Activated CD4-positive, alpha-beta T cell treated with anti-CD3 and anti-CD28 coated beads for 4 hours (primary cell): ENCODE data around the gene SRSF10.
A peak's percentile ranks its signal among the peaks of the same experiment; 100 is the strongest.
"Not testable (repeated sequence)": the region's sequence is repeated elsewhere in the genome, so short reads cannot be mapped to it uniquely, and the experiment has no call there.

Source experiments
- DNase-seq, 2 donors: peaks; one replicate each; pipeline ENCODE4 v3.0.0-alpha.2; 2020

Gene SRSF10

GRCh38 chr1:23996700-23997229, 16.6 kb upstream of the SRSF10 start:
- DNase-seq: no peak

GRCh38 chr1:23995431-23995837, 15.3 kb upstream of the SRSF10 start:
- DNase-seq: no peak

- DNase-seq: not testable (repeated sequence)
These were observed 11.9 kb upstream of the SRSF10 start for GRCh38 chr1:23992011-23992410.

GRCh38 chr1:23989263-23989662, 9.1 kb upstream of the SRSF10 start:
- no peak for DNase-seq

DNA sequence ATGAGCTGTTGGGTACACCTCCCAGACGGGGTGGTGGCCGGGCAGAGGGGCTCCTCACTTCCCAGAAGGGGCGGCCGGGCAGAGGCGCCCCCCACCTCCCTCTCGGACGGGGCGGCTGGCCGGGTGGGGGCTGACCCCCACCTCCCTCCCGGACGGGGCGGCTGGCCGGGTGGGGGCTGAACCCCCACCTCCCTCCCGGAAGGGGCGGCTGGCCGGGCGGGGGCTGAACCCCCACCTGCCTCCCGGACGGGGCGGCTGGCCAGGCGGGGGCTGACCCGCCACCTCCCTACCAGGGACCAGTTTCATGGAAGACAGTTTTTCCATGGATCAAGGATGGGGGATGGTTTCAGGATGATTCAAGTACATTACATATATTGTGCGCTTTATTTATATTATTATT, 6.9 kb upstream of the SRSF10 start:
- not testable (repeated sequence) for DNase-seq

DNA sequence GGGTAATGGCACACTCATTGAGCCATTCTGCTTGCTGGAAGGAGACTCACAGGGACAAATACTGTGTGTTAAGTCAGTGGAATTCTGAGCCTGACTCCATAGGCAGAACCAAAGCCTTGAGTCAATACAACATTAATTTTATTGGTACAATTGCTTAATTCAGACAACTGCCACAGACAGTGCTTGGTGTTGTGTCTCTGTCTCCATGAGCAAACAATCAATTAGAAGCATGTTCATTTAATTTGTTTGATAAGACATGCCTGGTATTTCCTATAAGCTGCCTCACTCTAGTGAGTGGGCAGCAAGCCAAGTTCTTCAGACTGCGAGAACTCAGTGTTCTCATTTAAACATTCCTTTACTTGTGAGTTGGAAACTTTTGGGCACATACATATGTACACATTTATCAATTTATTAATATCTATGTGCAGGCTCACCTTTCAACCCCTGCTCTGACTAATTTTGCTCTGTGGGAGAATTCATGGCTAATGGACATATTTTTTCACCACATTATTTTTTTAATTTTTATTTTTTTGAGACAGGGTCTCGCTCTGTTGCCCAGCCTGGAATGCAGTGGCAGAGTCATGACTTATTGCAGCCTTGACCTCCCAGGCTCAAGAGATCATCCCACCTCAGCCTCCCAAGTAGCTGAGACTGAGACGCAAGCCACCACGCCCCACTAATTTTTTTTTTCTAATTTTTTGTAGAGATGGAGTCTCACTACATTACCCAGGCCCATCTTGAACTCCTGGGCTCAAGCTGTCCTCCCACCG, 4.5 kb upstream of the SRSF10 start:
- no peak for DNase-seq

DNA sequence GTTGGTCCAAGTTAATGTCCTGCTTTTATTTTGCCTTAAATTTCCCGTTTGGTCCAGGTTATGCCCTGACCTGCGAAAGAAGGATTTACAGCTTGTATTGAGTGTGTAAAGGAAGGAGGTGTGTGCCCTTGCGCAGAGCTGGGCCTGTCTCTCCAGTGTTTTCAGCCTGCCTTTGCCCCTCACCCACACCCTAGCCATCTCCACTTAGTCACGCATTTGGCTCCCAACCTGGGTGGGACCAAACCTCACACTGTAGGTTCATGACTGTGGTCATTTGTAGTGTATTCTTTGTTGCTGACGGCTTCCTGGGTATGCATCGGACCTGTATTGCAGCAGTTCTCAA, 572 bp upstream of the SRSF10 start:
- peak; percentile 16 to 65 for DNase-seq

DNA sequence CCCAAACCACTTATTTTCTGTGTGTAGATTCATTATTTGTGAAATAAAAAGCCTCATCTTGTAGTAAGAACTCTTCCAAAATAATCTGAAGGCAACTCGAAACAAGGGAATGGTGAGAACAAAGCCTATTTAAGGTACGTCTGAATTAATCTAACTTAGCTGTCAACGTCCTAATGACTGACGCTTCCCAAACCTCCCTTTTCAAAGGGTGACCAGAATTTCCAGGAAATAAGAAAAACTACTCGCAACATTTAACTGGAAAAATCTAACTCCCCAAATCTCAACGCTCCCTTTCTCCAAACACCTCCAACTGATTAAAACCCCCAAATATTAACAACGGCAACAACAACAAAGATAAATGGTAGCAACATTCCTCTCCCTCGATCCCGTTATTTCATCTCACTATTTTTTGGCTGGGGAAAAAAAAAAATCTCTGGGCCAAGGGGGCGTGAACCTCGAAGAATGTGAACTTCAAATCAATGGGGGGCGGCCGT, 693 bp downstream of the SRSF10 start:
- DNase-seq: no peak

GRCh38 chr1:23978805-23979204, 1.3 kb downstream of the SRSF10 start:
- no peak for DNase-seq

GRCh38 chr1:23977854-23978191, 2.3 kb downstream of the SRSF10 start:
- DNase-seq: no peak

DNA sequence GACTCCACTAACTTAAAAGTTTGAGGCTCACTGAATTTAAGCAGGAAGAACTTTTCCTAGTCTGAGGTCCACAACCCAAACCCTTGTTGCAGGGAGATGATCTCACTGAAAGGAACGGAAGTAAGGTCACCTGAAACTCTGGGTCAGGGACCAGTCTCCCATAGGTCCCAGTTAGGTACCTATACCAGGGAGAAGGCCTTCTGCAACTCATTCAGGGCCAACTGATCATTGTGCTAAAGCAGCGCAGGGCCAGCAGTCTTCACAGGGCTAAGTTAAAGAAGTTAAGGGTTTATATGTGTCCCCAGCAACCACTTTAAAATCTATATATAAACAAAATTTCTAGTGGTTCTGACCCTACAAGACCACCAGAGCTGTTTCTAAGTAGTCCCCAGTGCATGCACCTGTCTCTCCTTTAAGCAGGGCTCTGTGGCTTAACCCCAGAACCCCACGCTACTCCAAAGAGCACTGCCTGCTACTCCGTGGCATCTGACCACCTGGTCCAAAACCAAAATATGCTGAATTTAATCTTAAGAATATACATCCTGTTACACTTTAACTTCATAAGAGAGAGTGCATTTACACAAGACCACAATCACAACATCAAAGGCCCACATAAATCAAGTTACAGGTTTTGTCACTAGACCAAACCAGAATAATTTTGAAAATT, 2.8 kb downstream of the SRSF10 start:
- DNase-seq: no peak

GRCh38 chr1:23967871-23968270, 12.3 kb downstream of the SRSF10 start:
- DNase-seq: no peak

DNA sequence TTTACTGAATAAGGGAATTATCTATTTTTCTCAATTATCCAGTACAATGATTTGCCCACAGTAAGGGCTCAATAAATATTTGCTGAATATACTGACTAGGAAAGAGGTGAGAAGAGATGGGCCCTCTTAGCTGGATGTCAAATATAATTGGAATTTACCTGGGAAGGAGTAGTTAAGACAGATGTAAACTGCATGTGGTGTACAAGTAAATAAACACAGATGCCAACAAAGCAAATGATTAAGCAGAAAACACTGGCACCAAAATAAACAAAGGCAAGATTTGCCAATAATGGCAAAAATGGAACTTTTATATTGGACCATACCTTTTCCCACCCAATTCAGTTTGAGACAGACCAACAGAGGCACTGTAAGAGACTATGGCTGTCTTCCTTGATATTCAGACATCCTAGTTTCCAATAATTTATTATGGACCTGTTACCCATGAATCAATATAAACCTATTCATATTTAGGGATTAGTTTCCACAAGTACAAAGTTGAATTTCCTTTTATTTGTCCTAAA, 13.1 kb downstream of the SRSF10 start:
- DNase-seq: no peak

GRCh38 chr1:23964790-23965740, 15.1 kb downstream of the SRSF10 start:
- DNase-seq: no peak

GRCh38 chr1:23964235-23964668, 15.9 kb downstream of the SRSF10 start:
- no peak for DNase-seq

- no peak for DNase-seq
These were observed 16.4 kb downstream of the SRSF10 start for GRCh38 chr1:23963617-23964234.

- no peak for DNase-seq
These were observed 19.7 kb downstream of the SRSF10 start for GRCh38 chr1:23960291-23961020.

DNA sequence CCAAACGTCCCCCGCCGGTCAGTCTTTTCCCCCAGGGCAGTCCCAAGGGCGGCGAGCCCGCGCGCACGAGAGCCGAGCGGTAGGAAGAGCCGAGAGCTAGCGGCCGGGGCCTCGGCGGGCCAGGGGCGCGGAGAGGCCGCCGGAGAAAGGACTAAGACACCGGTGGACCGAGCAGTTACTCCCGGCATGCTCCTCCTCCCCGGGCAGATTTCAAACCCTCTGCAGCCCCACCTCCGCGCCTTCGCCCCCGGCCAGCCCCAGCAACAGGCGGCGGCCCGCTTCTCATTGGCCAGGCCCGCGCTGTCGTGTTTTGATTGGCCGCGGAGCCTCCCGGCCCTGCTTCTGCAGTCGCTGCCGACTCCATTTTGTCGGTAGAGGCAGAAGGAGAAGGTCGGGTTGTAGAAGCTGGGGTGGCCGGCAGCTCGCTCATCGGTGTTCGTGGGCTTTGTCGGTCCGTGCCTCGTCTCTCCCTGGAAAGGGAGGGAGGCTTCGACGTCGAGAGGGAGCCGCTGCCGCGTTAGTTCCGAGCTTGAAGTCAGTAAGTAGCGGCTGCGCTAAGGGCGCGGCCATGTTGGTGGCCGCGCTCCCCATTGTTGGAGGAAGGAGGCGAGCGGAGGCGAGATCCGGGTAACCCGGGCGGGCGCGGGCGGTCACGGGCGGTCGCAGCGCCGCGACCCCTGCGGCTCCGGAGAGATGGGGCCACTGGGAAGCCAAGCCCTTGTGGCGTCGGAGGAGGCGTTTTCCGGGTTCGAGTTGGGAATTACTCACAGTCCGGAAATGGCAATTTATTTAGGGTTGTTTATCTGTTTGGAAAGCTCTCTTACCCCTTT, 20.5 kb downstream of the SRSF10 start, which contains the start of gene PNRC2:
Gene PNRC2, plus strand, starts transcription at position 368 of the 830 bp plus-strand sequence. CDS start 1,630 bp downstream, outside the sequence.
- DNase-seq: peak; percentile 93 to 94

DNA sequence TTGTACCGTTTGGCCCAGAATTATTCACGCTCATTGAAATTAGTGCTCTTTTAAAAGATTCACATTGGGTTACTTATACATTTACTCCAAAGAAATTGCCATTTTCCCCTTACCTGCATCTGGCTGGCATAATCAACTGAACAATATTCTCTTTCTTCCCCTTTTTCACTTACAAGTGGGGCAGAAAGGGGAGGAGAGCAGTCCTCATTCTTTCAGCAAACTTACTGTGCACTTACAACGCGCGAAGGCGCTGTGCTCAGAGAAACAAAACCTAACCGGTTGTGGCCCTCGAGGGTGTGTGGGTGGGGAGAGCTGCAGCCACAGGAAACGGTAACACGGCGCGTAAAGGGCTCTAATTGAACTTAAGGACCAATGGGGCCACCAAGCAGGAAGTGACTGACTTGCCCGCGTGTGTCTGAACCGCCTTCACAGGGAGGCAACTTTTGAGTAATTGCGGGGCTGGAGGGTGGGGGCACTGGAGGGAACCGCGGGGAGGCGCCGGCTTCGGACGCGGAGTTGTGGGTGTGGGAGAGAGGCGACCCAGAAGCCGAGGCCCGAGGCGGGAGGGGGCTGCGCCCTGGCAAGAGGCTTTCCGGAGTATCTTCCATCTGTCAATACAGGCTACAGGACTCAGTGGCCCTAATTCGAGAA, 21.2 kb downstream of the SRSF10 start:
- peak; percentile 81 to 89 for DNase-seq
